ENCODE measurements around the gene CD48.

CD48 gene

DNA sequence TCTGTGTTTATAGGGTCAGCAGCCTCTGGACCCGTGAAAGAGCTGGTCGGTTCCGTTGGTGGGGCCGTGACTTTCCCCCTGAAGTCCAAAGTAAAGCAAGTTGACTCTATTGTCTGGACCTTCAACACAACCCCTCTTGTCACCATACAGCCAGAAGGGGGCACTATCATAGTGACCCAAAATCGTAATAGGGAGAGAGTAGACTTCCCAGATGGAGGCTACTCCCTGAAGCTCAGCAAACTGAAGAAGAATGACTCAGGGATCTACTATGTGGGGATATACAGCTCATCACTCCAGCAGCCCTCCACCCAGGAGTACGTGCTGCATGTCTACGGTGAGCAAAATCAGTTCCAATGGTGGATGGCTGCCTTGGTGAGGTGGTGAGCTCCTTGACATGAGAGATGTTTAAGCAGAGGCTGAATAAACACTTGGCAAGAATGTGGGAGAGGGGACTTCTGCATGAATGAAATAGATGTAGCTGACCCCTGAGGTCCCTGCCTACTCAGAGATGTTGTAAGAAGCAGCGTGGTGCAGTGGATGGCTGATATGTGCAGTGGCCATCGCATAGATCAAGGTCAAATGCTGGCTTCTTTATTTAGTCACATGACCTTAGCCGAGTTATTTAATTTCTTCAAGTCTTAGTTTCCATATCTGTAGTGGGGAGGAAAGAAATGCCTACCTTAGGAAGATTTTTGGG, 36.7 kb upstream of the CD48 start:
- H3K27me3 ChIP-seq (ENCODE audit: control insufficient read depth, insufficient read depth, low read length) = peaks cover 3% of the 10 kb centered on the region
- H3K27ac ChIP-seq (ENCODE audit: low read depth, low read length) = no peak overlapping the region
- H3K4me3 ChIP-seq (ENCODE audit: low read length) = no peak overlapping the region
- no peaks in the 10 kb centered on the region for H3K36me3 ChIP-seq (ENCODE audit: control insufficient read depth, insufficient read depth, low read length)
- no peaks in the 10 kb centered on the region for H3K4me1 ChIP-seq (ENCODE audit: control insufficient read depth, insufficient read depth, low read length)
- H3K9ac ChIP-seq (ENCODE audit: low read length) = no peak overlapping the region

DNA sequence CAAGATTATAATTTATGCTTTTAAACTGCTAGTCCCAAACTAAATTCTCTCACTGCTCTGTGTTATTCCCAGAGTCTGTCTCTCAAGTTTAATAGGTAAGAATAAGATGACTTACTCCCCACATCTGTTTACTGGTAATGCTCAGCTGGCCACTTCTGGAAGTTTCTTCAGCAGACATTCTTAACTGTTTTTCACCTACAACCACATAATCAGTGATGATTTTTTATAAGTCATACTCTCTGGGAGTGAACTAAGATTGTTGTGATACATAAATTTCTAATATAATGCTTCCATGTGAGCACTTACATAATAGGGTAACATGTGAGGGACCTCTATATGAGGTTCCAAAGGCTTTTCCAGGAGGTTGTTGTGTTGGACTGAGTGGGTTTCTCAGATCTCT, 36.1 kb upstream of the CD48 start:
- H3K4me1 ChIP-seq (ENCODE audit: control insufficient read depth, insufficient read depth, low read length) = no peaks in the 10 kb centered on the region
- no peak overlapping the region for H3K4me3 ChIP-seq (ENCODE audit: low read length)
- no peaks in the 10 kb centered on the region for H3K36me3 ChIP-seq (ENCODE audit: control insufficient read depth, insufficient read depth, low read length)
- peaks cover 3% of the 10 kb centered on the region for H3K27me3 ChIP-seq (ENCODE audit: control insufficient read depth, insufficient read depth, low read length)
- H3K27ac ChIP-seq (ENCODE audit: low read depth, low read length) = no peak overlapping the region
- no peak overlapping the region for H3K9ac ChIP-seq (ENCODE audit: low read length)

DNA sequence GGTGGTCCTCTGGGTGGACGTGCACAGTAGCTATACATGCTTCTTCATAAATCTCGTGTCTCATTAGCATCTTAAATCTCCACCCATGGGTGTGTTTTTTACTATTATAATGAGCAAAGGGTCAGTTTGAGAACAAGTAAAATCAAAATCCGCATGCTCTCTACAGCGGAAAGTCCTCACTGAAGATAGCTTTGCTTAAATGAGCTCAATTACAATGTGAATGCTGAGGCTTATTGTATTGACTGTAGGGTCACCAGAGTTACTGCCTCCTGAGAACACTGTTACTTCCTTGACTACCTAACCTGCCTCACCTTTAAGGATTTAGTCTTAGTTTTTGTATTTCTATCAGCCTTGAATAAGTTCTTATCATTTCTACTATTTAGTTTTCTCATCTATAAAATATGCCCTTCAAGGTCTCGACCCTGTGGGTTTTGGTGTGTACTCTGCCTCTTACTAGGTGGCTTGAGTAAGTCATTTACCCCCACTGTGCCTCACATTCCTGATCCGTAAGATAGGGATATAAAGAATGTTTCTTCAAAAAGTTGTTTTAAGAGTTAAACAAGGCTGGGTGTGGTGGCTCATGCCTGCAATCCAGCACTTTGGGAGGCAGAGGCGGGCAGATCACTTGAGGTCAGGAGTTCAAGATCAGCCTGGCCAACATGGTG, 35.3 kb upstream of the CD48 start:
- H3K4me1 ChIP-seq (ENCODE audit: control insufficient read depth, insufficient read depth, low read length) = no peaks in the 10 kb centered on the region
- H3K36me3 ChIP-seq (ENCODE audit: control insufficient read depth, insufficient read depth, low read length) = no peaks in the 10 kb centered on the region
- H3K27me3 ChIP-seq (ENCODE audit: control insufficient read depth, insufficient read depth, low read length) = peaks cover 3% of the 10 kb centered on the region
- H3K27ac ChIP-seq (ENCODE audit: low read depth, low read length) = no peak overlapping the region
- no peak overlapping the region for H3K9ac ChIP-seq (ENCODE audit: low read length)
- no peak overlapping the region for H3K4me3 ChIP-seq (ENCODE audit: low read length)

DNA sequence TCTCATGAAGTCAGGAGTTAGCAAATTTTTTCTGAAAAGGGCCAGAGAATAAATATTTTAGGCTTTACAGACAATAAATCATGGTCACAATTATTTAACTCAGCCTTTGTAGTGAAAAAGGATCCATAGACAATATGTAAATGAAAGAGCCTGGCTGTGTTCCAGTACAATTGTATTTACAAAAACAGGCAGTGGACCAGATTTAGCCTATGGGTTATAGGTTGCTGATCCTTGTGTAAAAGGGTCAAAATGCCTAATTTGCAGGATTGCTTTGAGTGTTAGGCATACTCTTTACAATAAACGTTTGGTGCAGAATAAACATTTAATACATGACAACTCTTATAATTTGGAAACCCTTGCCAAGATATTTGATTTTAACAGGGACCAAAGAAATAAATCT, 33.9 kb upstream of the CD48 start:
- Histone ChIP-seq H3K4me1 (ENCODE audit: control insufficient read depth, insufficient read depth, low read length) (no peaks in the 10 kb centered on the region), H3K27ac (ENCODE audit: low read depth, low read length) (no peak overlapping the region), H3K27me3 (ENCODE audit: control insufficient read depth, insufficient read depth, low read length) (peaks cover 3% of the 10 kb centered on the region), H3K36me3 (ENCODE audit: control insufficient read depth, insufficient read depth, low read length) (no peaks in the 10 kb centered on the region), H3K4me3 (ENCODE audit: low read length) (no peak overlapping the region), H3K9ac (ENCODE audit: low read length) (no peak overlapping the region)

DNA sequence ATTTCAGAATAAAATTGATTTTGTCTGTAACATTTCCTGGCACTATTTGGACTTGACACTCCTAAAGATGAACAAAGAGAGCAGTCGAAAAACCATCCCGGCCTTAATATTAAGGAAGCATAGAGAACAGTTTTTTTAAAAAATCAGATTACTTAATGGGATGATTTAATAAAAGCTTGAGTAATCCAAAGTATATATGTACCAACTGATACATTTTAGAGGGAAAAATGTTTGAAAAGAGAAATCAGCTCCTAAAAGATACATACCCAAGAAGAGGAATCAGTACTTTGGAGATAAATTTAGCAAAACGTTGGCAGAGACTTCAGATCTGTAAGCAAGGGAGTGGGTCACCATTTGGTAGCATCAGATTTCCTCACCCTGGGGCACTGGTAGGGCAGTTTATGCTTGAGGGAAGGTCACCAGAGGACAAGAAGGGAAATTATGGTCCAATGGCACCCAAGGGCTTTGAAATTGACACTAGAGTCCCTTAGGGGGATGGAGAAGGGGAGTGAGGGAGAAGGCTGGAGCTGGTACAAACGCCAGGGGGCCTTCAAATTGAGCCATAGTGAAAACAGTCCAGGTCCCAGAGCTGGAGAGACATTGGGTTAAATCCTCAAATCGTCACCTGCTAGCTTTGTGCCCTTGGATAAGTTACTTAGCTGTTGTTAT, 33.4 kb upstream of the CD48 start:
- Histone ChIP-seq H3K4me3 (ENCODE audit: low read length) (no peak overlapping the region), H3K27ac (ENCODE audit: low read depth, low read length) (no peak overlapping the region), H3K4me1 (ENCODE audit: control insufficient read depth, insufficient read depth, low read length) (no peaks in the 10 kb centered on the region), H3K9ac (ENCODE audit: low read length) (no peak overlapping the region), H3K27me3 (ENCODE audit: control insufficient read depth, insufficient read depth, low read length) (peaks cover 2% of the 10 kb centered on the region), H3K36me3 (ENCODE audit: control insufficient read depth, insufficient read depth, low read length) (no peaks in the 10 kb centered on the region)

DNA sequence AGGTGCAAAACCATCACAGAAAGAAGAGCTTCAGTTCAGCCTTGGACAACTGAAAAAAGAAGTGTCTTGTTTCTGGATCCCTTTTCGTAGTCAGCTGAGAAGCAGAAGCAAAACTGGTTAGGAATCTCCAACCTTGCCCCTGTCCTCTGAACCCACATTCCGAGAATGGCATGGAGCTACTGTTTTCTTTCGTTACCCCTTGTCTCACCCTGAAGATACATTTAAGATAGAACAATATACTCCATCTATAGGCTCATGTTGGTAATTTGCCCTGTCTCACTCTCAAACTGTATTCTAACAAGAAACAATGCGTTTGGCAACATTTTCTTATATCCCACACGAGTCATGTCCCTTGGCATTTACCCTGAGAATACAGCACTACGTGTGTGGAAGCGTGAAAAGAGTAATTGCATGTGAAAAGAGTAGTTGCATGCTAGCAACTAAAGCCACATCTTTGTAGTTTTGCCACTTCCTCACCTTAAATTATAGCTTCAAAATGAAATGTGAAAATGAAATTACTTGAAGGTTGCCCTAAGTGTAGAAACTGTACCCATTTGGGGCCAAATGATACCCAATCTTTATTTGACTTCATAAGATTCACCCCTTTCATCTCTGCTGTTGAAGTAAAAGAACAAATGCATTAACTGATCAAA, 32.7 kb upstream of the CD48 start:
- Histone ChIP-seq H3K27ac (ENCODE audit: low read depth, low read length) (no peak overlapping the region), H3K4me1 (ENCODE audit: control insufficient read depth, insufficient read depth, low read length) (no peaks in the 10 kb centered on the region), H3K9ac (ENCODE audit: low read length) (no peak overlapping the region), H3K4me3 (ENCODE audit: low read length) (no peak overlapping the region), H3K36me3 (ENCODE audit: control insufficient read depth, insufficient read depth, low read length) (no peaks in the 10 kb centered on the region), H3K27me3 (ENCODE audit: control insufficient read depth, insufficient read depth, low read length) (no peaks in the 10 kb centered on the region)

DNA sequence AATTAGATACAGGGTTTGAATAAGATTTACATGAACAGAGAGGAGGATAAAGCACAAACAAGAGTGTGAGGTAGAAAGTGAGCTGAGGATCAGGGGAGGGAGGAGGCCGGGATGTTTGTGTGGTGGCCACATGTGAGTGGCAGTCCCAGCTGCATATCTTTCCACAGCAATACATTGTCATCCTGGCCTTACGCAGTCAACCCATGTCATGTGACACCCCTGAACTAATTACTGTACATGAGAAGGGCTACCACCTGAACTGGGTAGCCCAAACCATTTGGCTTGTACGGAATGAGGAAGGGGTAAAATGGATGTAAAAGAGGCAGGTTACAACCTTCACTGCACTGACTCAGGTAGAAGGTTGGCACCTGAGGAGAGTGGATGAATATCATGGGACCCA, 31.6 kb upstream of the CD48 start:
- no peak overlapping the region for H3K27ac ChIP-seq (ENCODE audit: low read depth, low read length)
- no peaks in the 10 kb centered on the region for H3K27me3 ChIP-seq (ENCODE audit: control insufficient read depth, insufficient read depth, low read length)
- H3K4me1 ChIP-seq (ENCODE audit: control insufficient read depth, insufficient read depth, low read length) = no peaks in the 10 kb centered on the region

DNA sequence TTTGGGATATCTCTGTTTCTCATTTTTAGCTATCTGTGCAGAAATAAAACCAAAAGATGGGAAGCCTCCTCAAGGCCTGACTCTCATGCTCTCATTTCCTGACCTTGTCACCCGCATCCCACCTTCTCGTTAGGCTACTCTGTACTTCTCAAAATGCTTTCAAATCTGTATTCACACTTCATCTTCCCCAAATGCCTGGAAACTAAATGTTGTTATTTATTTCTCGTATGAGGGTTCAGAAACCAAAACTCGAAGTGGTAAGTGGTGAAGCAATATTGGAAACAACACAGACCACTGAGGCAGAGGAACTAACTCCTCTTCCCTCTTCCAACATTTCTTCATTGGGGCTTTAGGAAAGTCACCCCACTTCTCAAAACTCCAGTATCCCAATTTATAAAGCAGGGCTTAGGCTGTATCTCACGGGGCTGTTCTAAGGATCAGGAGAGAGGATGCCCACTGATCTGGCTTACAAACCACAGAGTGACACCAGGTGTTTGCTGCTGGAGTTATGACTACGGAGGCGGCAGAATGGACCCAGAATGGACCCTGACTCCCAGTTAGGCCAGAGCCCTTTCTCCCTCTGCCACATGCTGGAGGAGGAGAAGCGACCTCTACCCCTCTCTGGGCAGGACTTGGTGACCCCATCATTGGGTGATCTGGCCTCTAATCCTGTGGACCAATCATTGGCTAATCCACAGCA, 31.0 kb upstream of the CD48 start:
- no peaks in the 10 kb centered on the region for H3K27me3 ChIP-seq (ENCODE audit: control insufficient read depth, insufficient read depth, low read length)
- H3K27ac ChIP-seq (ENCODE audit: low read depth, low read length) = no peak overlapping the region
- no peak overlapping the region for H3K9ac ChIP-seq (ENCODE audit: low read length)
- H3K4me1 ChIP-seq (ENCODE audit: control insufficient read depth, insufficient read depth, low read length) = no peaks in the 10 kb centered on the region
- H3K36me3 ChIP-seq (ENCODE audit: control insufficient read depth, insufficient read depth, low read length) = no peaks in the 10 kb centered on the region
- no peak overlapping the region for H3K4me3 ChIP-seq (ENCODE audit: low read length)

More for the DNA sequence above, 31.6 kb upstream of the CD48 start:
- Histone ChIP-seq H3K9ac (ENCODE audit: low read length) (no peak overlapping the region), H3K36me3 (ENCODE audit: control insufficient read depth, insufficient read depth, low read length) (no peaks in the 10 kb centered on the region), H3K4me3 (ENCODE audit: low read length) (no peak overlapping the region)

DNA sequence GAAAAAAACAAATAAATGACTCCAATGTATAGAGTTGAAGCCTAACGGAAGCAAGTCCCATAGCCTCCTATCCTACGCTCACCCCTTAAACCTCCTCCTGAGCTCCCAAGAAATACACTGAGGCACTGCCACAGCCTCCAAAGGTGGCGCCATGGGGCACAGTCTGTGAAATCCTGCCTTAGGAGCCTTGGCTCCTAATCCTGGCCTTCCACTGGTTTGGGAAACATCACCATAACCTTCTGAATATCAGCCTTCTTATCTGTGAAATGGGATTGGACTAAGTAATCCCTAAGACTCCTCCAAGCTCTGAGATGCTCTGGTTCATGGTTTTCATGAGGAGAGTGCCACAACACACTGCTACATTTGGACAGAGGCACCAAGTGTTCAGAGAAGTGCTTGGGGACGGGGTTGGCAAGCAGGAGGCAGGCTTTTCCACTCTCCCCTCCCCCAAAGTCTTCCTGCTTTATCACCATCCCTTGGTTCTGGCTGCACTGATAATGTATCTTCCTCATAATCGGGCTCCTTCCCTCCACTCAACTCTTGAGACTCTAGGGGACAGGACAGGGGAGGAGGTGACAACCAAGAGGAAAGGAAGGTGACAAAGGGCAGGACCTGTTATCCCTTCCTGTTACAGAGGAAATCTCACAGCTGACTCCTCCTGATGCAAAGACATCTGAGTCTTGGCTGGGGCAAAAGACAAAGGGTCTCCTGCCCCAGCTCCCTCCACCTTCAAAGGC, 30.2 kb upstream of the CD48 start:
- no peak overlapping the region for H3K27ac ChIP-seq (ENCODE audit: low read depth, low read length)
- no peaks in the 10 kb centered on the region for H3K27me3 ChIP-seq (ENCODE audit: control insufficient read depth, insufficient read depth, low read length)
- H3K9ac ChIP-seq (ENCODE audit: low read length) = no peak overlapping the region
- H3K4me1 ChIP-seq (ENCODE audit: control insufficient read depth, insufficient read depth, low read length) = no peaks in the 10 kb centered on the region
- no peaks in the 10 kb centered on the region for H3K36me3 ChIP-seq (ENCODE audit: control insufficient read depth, insufficient read depth, low read length)
- peak overlapping the region; percentile 27 for H3K4me3 ChIP-seq (ENCODE audit: low read length)

DNA sequence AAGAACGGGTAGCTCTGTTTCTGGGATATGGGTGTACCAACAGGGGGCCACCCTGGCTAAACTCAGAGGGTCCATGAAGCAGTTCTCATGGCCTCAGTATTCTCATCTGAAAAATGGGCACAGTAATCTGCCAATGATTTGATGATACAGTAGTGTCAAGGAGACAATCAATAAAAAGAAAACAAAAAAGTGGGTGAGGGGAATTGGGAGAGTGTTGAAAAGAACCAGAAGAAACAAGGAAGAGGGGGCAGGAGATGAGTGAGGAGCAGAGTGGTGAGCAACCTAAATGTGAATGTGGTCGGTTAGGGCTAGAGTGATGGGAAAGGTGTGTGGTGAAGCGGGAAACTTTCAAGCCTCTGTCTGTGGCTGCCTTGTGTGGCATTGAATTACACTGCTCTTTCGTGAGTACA, 29.5 kb upstream of the CD48 start:
- Histone ChIP-seq H3K36me3 (ENCODE audit: control insufficient read depth, insufficient read depth, low read length) (no peaks in the 10 kb centered on the region), H3K9ac (ENCODE audit: low read length) (no peak overlapping the region), H3K27ac (ENCODE audit: low read depth, low read length) (no peak overlapping the region), H3K4me1 (ENCODE audit: control insufficient read depth, insufficient read depth, low read length) (no peaks in the 10 kb centered on the region), H3K27me3 (ENCODE audit: control insufficient read depth, insufficient read depth, low read length) (no peaks in the 10 kb centered on the region), H3K4me3 (ENCODE audit: low read length) (peak overlapping the region; percentile 15)

DNA sequence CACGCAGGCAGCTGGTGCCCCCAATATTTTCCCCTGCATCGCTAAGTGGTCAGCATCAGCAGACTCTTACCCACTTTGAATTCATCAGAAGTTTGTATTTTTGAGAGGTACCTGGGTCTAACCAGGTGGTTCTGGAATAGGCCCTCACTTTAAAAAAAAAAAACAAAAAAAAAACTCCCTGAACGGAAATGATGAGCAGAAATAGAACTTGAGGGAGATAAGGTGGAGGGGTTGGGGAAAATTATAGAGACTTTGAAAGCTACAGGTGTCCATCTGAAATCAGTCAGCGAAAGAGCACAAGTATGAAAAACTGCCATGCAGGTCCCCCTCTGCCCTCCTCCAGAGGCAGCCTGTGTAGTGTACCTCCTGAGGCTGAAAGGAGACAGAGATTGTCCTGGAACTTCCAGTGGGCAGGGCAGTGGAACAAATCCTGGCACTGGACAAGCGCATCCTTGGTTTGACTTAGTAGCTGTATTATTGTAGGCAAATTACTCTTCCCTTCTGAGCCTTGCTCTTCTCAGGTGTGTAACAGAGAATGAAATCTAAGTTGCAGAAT, 28.6 kb upstream of the CD48 start:
- no peak overlapping the region for H3K27ac ChIP-seq (ENCODE audit: low read depth, low read length)
- H3K4me3 ChIP-seq (ENCODE audit: low read length) = no peak overlapping the region
- H3K27me3 ChIP-seq (ENCODE audit: control insufficient read depth, insufficient read depth, low read length) = no peaks in the 10 kb centered on the region
- H3K4me1 ChIP-seq (ENCODE audit: control insufficient read depth, insufficient read depth, low read length) = no peaks in the 10 kb centered on the region
- H3K9ac ChIP-seq (ENCODE audit: low read length) = no peak overlapping the region
- no peaks in the 10 kb centered on the region for H3K36me3 ChIP-seq (ENCODE audit: control insufficient read depth, insufficient read depth, low read length)

All from rectal smooth muscle tissue (tissue), 1 donor.